ENCODE data around the gene BRINP2. TPM values are rescaled to one million over a fixed set of nuclear protein-coding genes. Genes with fewer than 3 reads are reported as not detected.
"Not testable (repeated sequence)": the region's sequence is repeated elsewhere in the genome, so short reads cannot be mapped to it uniquely, and the experiment has no call there.

BRINP2 gene
- polyA plus RNA-seq, 1 experiment, result not detected

- ChIA-PET POLR2A (no interaction called here), CTCF (no interaction called here)
- no peak for TF ChIP-seq CTCF (IDR thresholded peaks at IDR 0.05; ENCODE audit: low read depth, low read length)
- Histone ChIP-seq H3K4me3 (ENCODE audit: low read depth, low read length) (no peak overlapping the region), H3K9me3 (ENCODE audit: control insufficient read depth, insufficient read depth, low read length) (no peaks in the 10 kb centered on the region), H3K27me3 (ENCODE audit: control insufficient read depth, insufficient read depth, low read length) (no peaks in the 10 kb centered on the region), H3K27ac (ENCODE audit: low read depth, low read length) (no peak overlapping the region)
- no peak for DNase-seq (ENCODE audit: low read depth, low spot score)
These were observed 140.8 kb downstream of the BRINP2 start for GRCh38 chr1:177311586-177311985.

GRCh38 chr1:177315261-177315660, 144.5 kb downstream of the BRINP2 start:
- ChIA-PET CTCF (no interaction called here), POLR2A (no interaction called here)
- no peak for DNase-seq (ENCODE audit: low read depth, low spot score)
- H3K4me3 ChIP-seq (ENCODE audit: low read depth, low read length), result no peak overlapping the region
- no peak overlapping the region for H3K27ac ChIP-seq (ENCODE audit: low read depth, low read length)
- H3K27me3 ChIP-seq (ENCODE audit: control insufficient read depth, insufficient read depth, low read length), result no peaks in the 10 kb centered on the region
- no peaks in the 10 kb centered on the region for H3K9me3 ChIP-seq (ENCODE audit: control insufficient read depth, insufficient read depth, low read length)
- no peak for TF ChIP-seq CTCF (IDR thresholded peaks at IDR 0.05; ENCODE audit: low read depth, low read length)

- ChIA-PET POLR2A (no interaction called here), CTCF (no interaction called here)
- DNase-seq (ENCODE audit: low read depth, low spot score), result no peak
- Histone ChIP-seq H3K9me3 (ENCODE audit: control insufficient read depth, insufficient read depth, low read length) (no peaks in the 10 kb centered on the region), H3K4me3 (ENCODE audit: low read depth, low read length) (no peak overlapping the region), H3K27ac (ENCODE audit: low read depth, low read length) (no peak overlapping the region), H3K27me3 (ENCODE audit: control insufficient read depth, insufficient read depth, low read length) (no peaks in the 10 kb centered on the region)
- TF ChIP-seq CTCF (IDR thresholded peaks at IDR 0.05; ENCODE audit: low read depth, low read length), result no peak
These were observed 145.0 kb downstream of the BRINP2 start for GRCh38 chr1:177315761-177316160.

GRCh38 chr1:177321434-177321833, 150.7 kb downstream of the BRINP2 start:
- H3K27me3 ChIP-seq (ENCODE audit: control insufficient read depth, insufficient read depth, low read length); H3K27ac ChIP-seq (ENCODE audit: low read depth, low read length); CTCF ChIA-PET; POLR2A ChIA-PET; H3K9me3 ChIP-seq (ENCODE audit: control insufficient read depth, insufficient read depth, low read length); H3K4me3 ChIP-seq (ENCODE audit: low read depth, low read length); DNase-seq (ENCODE audit: low read depth, low spot score): not testable (repeated sequence)

GRCh38 chr1:177328251-177328650, 157.5 kb downstream of the BRINP2 start:
- POLR2A ChIA-PET, result no interaction called here
- Histone ChIP-seq H3K27me3 (ENCODE audit: control insufficient read depth, insufficient read depth, low read length) (no peaks in the 10 kb centered on the region), H3K9me3 (ENCODE audit: control insufficient read depth, insufficient read depth, low read length) (no peaks in the 10 kb centered on the region), H3K27ac (ENCODE audit: low read depth, low read length) (no peak overlapping the region), H3K4me3 (ENCODE audit: low read depth, low read length) (no peak overlapping the region)
- no peak for TF ChIP-seq CTCF (IDR thresholded peaks at IDR 0.05; ENCODE audit: low read depth, low read length)
- CTCF ChIA-PET, result no interaction called here
- DNase-seq (ENCODE audit: low read depth, low spot score), result no peak

GRCh38 chr1:177329871-177330270, 159.1 kb downstream of the BRINP2 start:
- H3K27ac ChIP-seq (ENCODE audit: low read depth, low read length), result no peak overlapping the region
- ChIA-PET POLR2A (no interaction called here), CTCF (no interaction called here)
- H3K9me3 ChIP-seq (ENCODE audit: control insufficient read depth, insufficient read depth, low read length), result no peaks in the 10 kb centered on the region
- no peak for DNase-seq (ENCODE audit: low read depth, low spot score)
- H3K27me3 ChIP-seq (ENCODE audit: control insufficient read depth, insufficient read depth, low read length), result no peaks in the 10 kb centered on the region
- no peak for TF ChIP-seq CTCF (IDR thresholded peaks at IDR 0.05; ENCODE audit: low read depth, low read length)
- H3K4me3 ChIP-seq (ENCODE audit: low read depth, low read length), result no peak overlapping the region
